Measurements from ENCODE around the gene CGB5.

CGB5 gene

GRCh38 chr19:49070416-49070815 is 26.8 kb downstream of the CGB5 start:
- Histone ChIP-seq H3K36me3 (ENCODE audit: insufficient read depth, low read length) (no peaks in the 10 kb centered on the region), H3K79me2 (ENCODE audit: insufficient read depth, low read length) (no peaks in the 10 kb centered on the region), H3K9me3 (ENCODE audit: insufficient read depth, low read depth, low read length) (no peaks in the 10 kb centered on the region), H3K27me3 (ENCODE audit: insufficient read depth, low read length, poor library complexity, severe bottlenecking) (no peaks in the 10 kb centered on the region), H3F3A (ENCODE audit: low read depth) (no peaks in the 10 kb centered on the region), H3K4me3 (ENCODE audit: low read length, poor library complexity, severe bottlenecking) (no peak overlapping the region), H3K4me1 (ENCODE audit: insufficient read depth, low read length, poor library complexity, severe bottlenecking) (no peaks in the 10 kb centered on the region), H4K20me1 (ENCODE audit: insufficient read depth, low read length, poor library complexity, severe bottlenecking) (no peaks in the 10 kb centered on the region), H3K4me2 (ENCODE audit: low read depth, low read length, poor library complexity, severe bottlenecking) (no peak overlapping the region), H2AFZ (ENCODE audit: low read length) (no peak overlapping the region), H3K9me2 (replicated peaks; ENCODE audit: low read depth, low read length) (no peaks in the 10 kb centered on the region), H3K9ac (ENCODE audit: low read depth, low read length, poor library complexity, severe bottlenecking) (no peak overlapping the region)
- TF ChIP-seq EZH2phosphoT487 (IDR thresholded peaks at IDR 0.05; ENCODE audit: borderline replicate concordance) (no peak), CTCF (conservative IDR thresholded peaks at IDR 0.05; ENCODE audit: low read length) (no peak)

- no peak overlapping the region for H3K4me2 ChIP-seq (ENCODE audit: low read depth, low read length, poor library complexity, severe bottlenecking)
Measured at GRCh38 chr19:49071860-49072547, 28.4 kb downstream of the CGB5 start.

GRCh38 chr19:49073514-49074378 is 30.1 kb downstream of the CGB5 start:
- Histone ChIP-seq H3K9ac (ENCODE audit: low read depth, low read length, poor library complexity, severe bottlenecking) (no peak overlapping the region), H4K20me1 (ENCODE audit: insufficient read depth, low read length, poor library complexity, severe bottlenecking) (no peaks in the 10 kb centered on the region), H3K36me3 (ENCODE audit: insufficient read depth, low read length) (no peaks in the 10 kb centered on the region), H3K79me2 (ENCODE audit: insufficient read depth, low read length) (no peaks in the 10 kb centered on the region), H3F3A (ENCODE audit: low read depth) (no peaks in the 10 kb centered on the region), H3K27me3 (ENCODE audit: insufficient read depth, low read length, poor library complexity, severe bottlenecking) (no peaks in the 10 kb centered on the region), H2AFZ (ENCODE audit: low read length) (no peak overlapping the region), H3K4me2 (ENCODE audit: low read depth, low read length, poor library complexity, severe bottlenecking) (no peak overlapping the region), H3K4me3 (ENCODE audit: low read length, poor library complexity, severe bottlenecking) (no peak overlapping the region), H3K9me3 (ENCODE audit: insufficient read depth, low read depth, low read length) (no peaks in the 10 kb centered on the region), H3K4me1 (ENCODE audit: insufficient read depth, low read length, poor library complexity, severe bottlenecking) (no peaks in the 10 kb centered on the region), H3K9me2 (replicated peaks; ENCODE audit: low read depth, low read length) (no peaks in the 10 kb centered on the region)
- TF ChIP-seq EZH2phosphoT487 (IDR thresholded peaks at IDR 0.05; ENCODE audit: borderline replicate concordance) (no peak), CTCF (conservative IDR thresholded peaks at IDR 0.05; ENCODE audit: low read length) (peak; percentile 46)

More at GRCh38 chr19:49071860-49072547, 28.4 kb downstream of the CGB5 start:
- TF ChIP-seq EZH2phosphoT487 (IDR thresholded peaks at IDR 0.05; ENCODE audit: borderline replicate concordance) (no peak), CTCF (conservative IDR thresholded peaks at IDR 0.05; ENCODE audit: low read length) (no peak)
- Histone ChIP-seq H3K27me3 (ENCODE audit: insufficient read depth, low read length, poor library complexity, severe bottlenecking) (no peaks in the 10 kb centered on the region), H3K79me2 (ENCODE audit: insufficient read depth, low read length) (no peaks in the 10 kb centered on the region), H2AFZ (ENCODE audit: low read length) (no peak overlapping the region), H3K9me2 (replicated peaks; ENCODE audit: low read depth, low read length) (no peaks in the 10 kb centered on the region), H3K4me1 (ENCODE audit: insufficient read depth, low read length, poor library complexity, severe bottlenecking) (no peaks in the 10 kb centered on the region), H4K20me1 (ENCODE audit: insufficient read depth, low read length, poor library complexity, severe bottlenecking) (no peaks in the 10 kb centered on the region), H3K9me3 (ENCODE audit: insufficient read depth, low read depth, low read length) (no peaks in the 10 kb centered on the region), H3K4me3 (ENCODE audit: low read length, poor library complexity, severe bottlenecking) (no peak overlapping the region), H3K36me3 (ENCODE audit: insufficient read depth, low read length) (no peaks in the 10 kb centered on the region), H3K9ac (ENCODE audit: low read depth, low read length, poor library complexity, severe bottlenecking) (no peak overlapping the region), H3F3A (ENCODE audit: low read depth) (no peaks in the 10 kb centered on the region)

Data from Loucy (cell line).